K562 (cell line): ENCODE results near the gene PRTN3. TPM values are rescaled to one million over a fixed set of nuclear protein-coding genes. Genes with fewer than 3 reads are reported as not detected.

Source experiments
- ELF4 ChIP-seq: fragments of 450-650 bp; formaldehyde crosslinking; IDR thresholded peaks from 2 replicates; pipeline ENCODE4 v1.4.0; 2022; ENCODE audit warnings: missing genetic modification characterization
- GTF2A2 ChIP-seq: IDR thresholded peaks from 2 replicates; pipeline ENCODE4 v1.6.1; 2016; ENCODE audit warnings: mild to moderate bottlenecking, missing genetic modification characterization, missing compliant biosample characterization
- HNRNPK ChIP-seq: fragments of 200-400 bp; formaldehyde crosslinking; IDR thresholded peaks from one replicate; pipeline ENCODE4 v1.6.1; 2018; ENCODE audit warnings: mild to moderate bottlenecking, low read depth, low read length; ENCODE audit not compliant: poor library complexity, severe bottlenecking
- KDM4B ChIP-seq, 2 experiments: fragments of 450-650 bp in 1 of 2; sonication (generic) in 1 of 2; IDR thresholded peaks; 2 replicates each; pipeline ENCODE4 v1.6.1; 2016 to 2017; ENCODE audit warnings: borderline replicate concordance in 2 of 2, antibody characterized with exemption in 1 of 2, low read depth in 1 of 2, mild to moderate bottlenecking in 1 of 2
- POLR2G ChIP-seq: fragments of 200-400 bp; formaldehyde crosslinking; IDR thresholded peaks from 2 replicates; pipeline ENCODE4 v1.6.1; 2017; ENCODE audit warnings: low read depth, mild to moderate bottlenecking, antibody characterized with exemption, low read length, moderate library complexity
- PRPF4 ChIP-seq: fragments of 200-400 bp; formaldehyde crosslinking; IDR thresholded peaks from one replicate; pipeline ENCODE4 v1.6.1; 2017; ENCODE audit warnings: low read length, low read depth, mild to moderate bottlenecking; ENCODE audit not compliant: insufficient read depth, poor library complexity, severe bottlenecking
- RBFOX2 ChIP-seq: fragments of 200-400 bp; formaldehyde crosslinking; IDR thresholded peaks from 2 replicates; pipeline ENCODE4 v1.6.1; 2017; ENCODE audit warnings: low read depth, mild to moderate bottlenecking, low read length, moderate library complexity
- SIN3B ChIP-seq: fragments of 450-650 bp; IDR thresholded peaks from 2 replicates; pipeline ENCODE4 v1.6.1; 2017; ENCODE audit warnings: low read depth, mild to moderate bottlenecking, moderate library complexity
- TBL1XR1 ChIP-seq, 2 experiments: IDR thresholded peaks; 2 replicates each; pipeline ENCODE4 v1.6.1; 2012; ENCODE audit warnings: improper control_type of control experiment in 2 of 2, low read length in 2 of 2, mild to moderate bottlenecking in 1 of 2
- TGIF2 ChIP-seq: sonication (generic); formaldehyde crosslinking; IDR thresholded peaks from 2 replicates; pipeline ENCODE4 v1.8.1; 2022; ENCODE audit warnings: mild to moderate bottlenecking, missing genetic modification reagents, moderate library complexity
- ZKSCAN1 ChIP-seq: fragments of 150-350 bp; IDR thresholded peaks from 2 replicates; pipeline ENCODE4 v1.6.1; 2016; ENCODE audit warnings: low read depth, low read length
- ZNF174 ChIP-seq: fragments of 250-450 bp; sonication (Bioruptor Pico); IDR thresholded peaks from 2 replicates; pipeline ENCODE4 v1.4.0; 2020; ENCODE audit warnings: mild to moderate bottlenecking
- ZNF263 ChIP-seq: sonication (generic); formaldehyde crosslinking; IDR thresholded peaks from 2 replicates; pipeline ENCODE4 v1.8.0; 2022; ENCODE audit warnings: mild to moderate bottlenecking, missing genetic modification reagents, borderline replicate concordance
- ZNF395 ChIP-seq: fragments of 200-800 bp; sonication (Bioruptor generic); IDR thresholded peaks from 2 replicates; pipeline ENCODE4 v1.6.1; 2017; ENCODE audit warnings: missing genetic modification characterization, missing compliant biosample characterization
- ZNF589 ChIP-seq: fragments of 200-800 bp; sonication (Bioruptor generic); IDR thresholded peaks from 2 replicates; pipeline ENCODE4 v1.6.1; 2016; ENCODE audit warnings: low read depth, missing genetic modification characterization, missing compliant biosample characterization
- polyA plus RNA-seq, 8 experiments: library from polyadenylated mRNA; depleted of rRNA in 4 of 8; stranded (reverse) in 5 of 8; unstranded in 3 of 8; fragments of >200 nt; fragmentation: Nextera tagmentation in 2 of 8; fragmentation: Illumina TruSeq in 1 of 8; extraction: Ambion mirVana in 2 of 8; extraction: Trizol in 1 of 8; gene quantifications; 2 replicates each; pipeline versions ENCODE4 v1.2.1 to v1.2.3, GENCODE V29; 2011 to 2014; ENCODE audit warnings: inconsistent platforms in 1 of 8, missing spikeins in 1 of 8
- total RNA-seq, 7 experiments: library from RNA; depleted of rRNA in 6 of 7; stranded (reverse); fragments of >200 nt in 6 of 7; fragmentation: Illumina TruSeq in 2 of 7; extraction: Trizol in 2 of 7; gene quantifications; 2 replicates each; pipeline versions ENCODE4 v1.2.1 to v1.2.3, GENCODE V29; 2011 to 2021; ENCODE audit warnings: low replicate concordance in 1 of 7
- TF ChIP-seq, protein P1 (sequence below): sonication (generic); formaldehyde crosslinking; IDR thresholded peaks from 2 replicates; pipeline ENCODE4 v1.8.0; 2022; ENCODE audit warnings: missing genetic modification reagents, mild to moderate bottlenecking, borderline replicate concordance
- TF ChIP-seq, protein P2 (sequence below): fragments of 200-800 bp; sonication (Bioruptor generic); IDR thresholded peaks from 2 replicates; pipeline ENCODE4 v1.6.1; 2016; ENCODE audit warnings: missing genetic modification characterization, missing compliant biosample characterization

PRTN3 gene
- total and polyA plus RNA-seq, 9 of the 15 experiments (the other 6 are each of a cell fraction or from before 2014, with no cell fraction given) = 0.14 to 0.86 (median 0.43) TPM; not detected in 3

DNA sequence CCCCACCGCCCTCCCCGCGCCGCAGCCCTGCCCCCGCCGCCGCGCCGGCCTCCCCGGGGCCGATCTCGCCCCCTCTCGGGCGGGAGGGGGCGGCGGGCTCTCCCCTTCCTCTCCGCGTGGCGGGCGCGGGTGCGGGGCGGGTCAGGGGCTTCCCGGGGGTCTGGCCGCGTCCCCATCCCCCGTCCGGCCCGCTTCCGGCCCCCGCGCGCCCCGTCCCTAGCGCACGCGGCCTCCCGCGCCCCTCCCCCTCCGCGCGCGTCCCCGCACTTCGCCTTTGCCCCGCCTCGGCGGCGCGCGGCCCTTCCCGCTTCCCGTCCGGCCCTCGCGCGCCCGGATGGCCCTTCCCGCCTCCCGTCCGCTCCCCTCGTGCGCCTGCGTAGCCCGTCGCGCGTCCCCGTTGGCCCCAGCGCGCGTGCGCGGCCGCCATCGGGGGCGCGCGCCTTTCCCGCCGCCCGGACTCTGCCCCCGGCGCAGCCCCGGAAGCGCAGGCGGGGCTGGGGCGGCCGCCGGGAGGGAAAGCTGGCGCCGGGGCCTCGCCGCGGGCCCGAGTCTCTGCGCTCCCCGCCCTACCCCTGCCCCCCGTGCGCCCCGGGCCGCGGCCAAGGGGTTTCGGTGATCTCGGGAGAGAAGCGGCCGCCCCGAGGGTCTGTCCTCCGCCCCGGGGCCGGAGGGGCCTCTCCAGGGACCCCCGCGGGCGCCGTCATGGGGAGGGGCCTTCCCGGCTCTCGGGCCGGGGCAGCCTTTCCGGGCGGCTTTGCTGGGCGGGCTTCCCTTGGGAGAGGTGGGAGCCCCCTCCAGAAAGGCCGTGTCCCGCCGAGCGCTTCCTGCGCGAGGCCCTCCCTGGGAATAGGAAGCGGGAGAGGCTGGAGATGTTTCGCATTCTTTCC is 43.0 kb upstream of the PRTN3 start (continued):
- TF ChIP-seq PRPF4 (peak; percentile 39), ZNF395 (CRISPR knock-in tag) (peak; percentile 80), HNRNPK (peak; percentile 61), SIN3B (peak; percentile 43; the same call in 1 of the 2 replicates), TGIF2 (peak; percentile 61; the same call in 1 of the 2 replicates), POLR2G (peak; percentile 83), ZNF589 (CRISPR knock-in tag) (peak; percentile 90), KDM4B (IDR thresholded peaks at IDR 0.05; ENCODE audit: borderline replicate concordance in 2 of 2, low read depth in 1 of 2) (no peak), ELF4 (CRISPR knock-in tag) (no peak), TBL1XR1 (IDR thresholded peaks at IDR 0.05; ENCODE audit: low read length in 2 of 2) (no peak), ZKSCAN1 (0 out of 2 replicates have a peak, but pooled peaks have one; percentile 47), ZNF263 (CRISPR knock-in tag) (0 out of 2 replicates have a peak, but pooled peaks have one; percentile 14), ZNF174 (CRISPR knock-in tag) (no peak), GTF2A2 (tag) (0 out of 2 replicates have a peak, but pooled peaks have one; percentile 27), RBFOX2 (peak; percentile 89)
- TF ChIP-seq, protein P1, sequence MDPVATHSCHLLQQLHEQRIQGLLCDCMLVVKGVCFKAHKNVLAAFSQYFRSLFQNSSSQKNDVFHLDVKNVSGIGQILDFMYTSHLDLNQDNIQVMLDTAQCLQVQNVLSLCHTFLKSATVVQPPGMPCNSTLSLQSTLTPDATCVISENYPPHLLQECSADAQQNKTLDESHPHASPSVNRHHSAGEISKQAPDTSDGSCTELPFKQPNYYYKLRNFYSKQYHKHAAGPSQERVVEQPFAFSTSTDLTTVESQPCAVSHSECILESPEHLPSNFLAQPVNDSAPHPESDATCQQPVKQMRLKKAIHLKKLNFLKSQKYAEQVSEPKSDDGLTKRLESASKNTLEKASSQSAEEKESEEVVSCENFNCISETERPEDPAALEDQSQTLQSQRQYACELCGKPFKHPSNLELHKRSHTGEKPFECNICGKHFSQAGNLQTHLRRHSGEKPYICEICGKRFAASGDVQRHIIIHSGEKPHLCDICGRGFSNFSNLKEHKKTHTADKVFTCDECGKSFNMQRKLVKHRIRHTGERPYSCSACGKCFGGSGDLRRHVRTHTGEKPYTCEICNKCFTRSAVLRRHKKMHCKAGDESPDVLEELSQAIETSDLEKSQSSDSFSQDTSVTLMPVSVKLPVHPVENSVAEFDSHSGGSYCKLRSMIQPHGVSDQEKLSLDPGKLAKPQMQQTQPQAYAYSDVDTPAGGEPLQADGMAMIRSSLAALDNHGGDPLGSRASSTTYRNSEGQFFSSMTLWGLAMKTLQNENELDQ (CRISPR knock-in tag) = no peak
- TF ChIP-seq, protein P2, sequence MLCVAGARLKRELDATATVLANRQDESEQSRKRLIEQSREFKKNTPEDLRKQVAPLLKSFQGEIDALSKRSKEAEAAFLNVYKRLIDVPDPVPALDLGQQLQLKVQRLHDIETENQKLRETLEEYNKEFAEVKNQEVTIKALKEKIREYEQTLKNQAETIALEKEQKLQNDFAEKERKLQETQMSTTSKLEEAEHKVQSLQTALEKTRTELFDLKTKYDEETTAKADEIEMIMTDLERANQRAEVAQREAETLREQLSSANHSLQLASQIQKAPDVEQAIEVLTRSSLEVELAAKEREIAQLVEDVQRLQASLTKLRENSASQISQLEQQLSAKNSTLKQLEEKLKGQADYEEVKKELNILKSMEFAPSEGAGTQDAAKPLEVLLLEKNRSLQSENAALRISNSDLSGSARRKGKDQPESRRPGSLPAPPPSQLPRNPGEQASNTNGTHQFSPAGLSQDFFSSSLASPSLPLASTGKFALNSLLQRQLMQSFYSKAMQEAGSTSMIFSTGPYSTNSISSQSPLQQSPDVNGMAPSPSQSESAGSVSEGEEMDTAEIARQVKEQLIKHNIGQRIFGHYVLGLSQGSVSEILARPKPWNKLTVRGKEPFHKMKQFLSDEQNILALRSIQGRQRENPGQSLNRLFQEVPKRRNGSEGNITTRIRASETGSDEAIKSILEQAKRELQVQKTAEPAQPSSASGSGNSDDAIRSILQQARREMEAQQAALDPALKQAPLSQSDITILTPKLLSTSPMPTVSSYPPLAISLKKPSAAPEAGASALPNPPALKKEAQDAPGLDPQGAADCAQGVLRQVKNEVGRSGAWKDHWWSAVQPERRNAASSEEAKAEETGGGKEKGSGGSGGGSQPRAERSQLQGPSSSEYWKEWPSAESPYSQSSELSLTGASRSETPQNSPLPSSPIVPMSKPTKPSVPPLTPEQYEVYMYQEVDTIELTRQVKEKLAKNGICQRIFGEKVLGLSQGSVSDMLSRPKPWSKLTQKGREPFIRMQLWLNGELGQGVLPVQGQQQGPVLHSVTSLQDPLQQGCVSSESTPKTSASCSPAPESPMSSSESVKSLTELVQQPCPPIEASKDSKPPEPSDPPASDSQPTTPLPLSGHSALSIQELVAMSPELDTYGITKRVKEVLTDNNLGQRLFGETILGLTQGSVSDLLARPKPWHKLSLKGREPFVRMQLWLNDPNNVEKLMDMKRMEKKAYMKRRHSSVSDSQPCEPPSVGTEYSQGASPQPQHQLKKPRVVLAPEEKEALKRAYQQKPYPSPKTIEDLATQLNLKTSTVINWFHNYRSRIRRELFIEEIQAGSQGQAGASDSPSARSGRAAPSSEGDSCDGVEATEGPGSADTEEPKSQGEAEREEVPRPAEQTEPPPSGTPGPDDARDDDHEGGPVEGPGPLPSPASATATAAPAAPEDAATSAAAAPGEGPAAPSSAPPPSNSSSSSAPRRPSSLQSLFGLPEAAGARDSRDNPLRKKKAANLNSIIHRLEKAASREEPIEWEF (CRISPR knock-in tag) = 0 out of 2 replicates have a peak, but pooled peaks have one; percentile 38
